PC-9 (cell line): ENCODE results near the gene DLGAP4.

ENCODE experiments used
- EZH2 ChIP-seq: fragments of 200-600 bp; sonication (generic); IDR thresholded peaks from 2 replicates; pipeline ENCODE4 v1.8.0; 2017; ENCODE audit warnings: antibody characterized with exemption, low read depth
- TF ChIP-seq, protein P1 (sequence below): fragments of 200-600 bp; sonication (generic); conservative IDR thresholded peaks from 2 replicates; pipeline ENCODE4 v1.6.1; 2017; ENCODE audit warnings: mixed run types, antibody characterized with exemption, mild to moderate bottlenecking, moderate library complexity

DNA sequence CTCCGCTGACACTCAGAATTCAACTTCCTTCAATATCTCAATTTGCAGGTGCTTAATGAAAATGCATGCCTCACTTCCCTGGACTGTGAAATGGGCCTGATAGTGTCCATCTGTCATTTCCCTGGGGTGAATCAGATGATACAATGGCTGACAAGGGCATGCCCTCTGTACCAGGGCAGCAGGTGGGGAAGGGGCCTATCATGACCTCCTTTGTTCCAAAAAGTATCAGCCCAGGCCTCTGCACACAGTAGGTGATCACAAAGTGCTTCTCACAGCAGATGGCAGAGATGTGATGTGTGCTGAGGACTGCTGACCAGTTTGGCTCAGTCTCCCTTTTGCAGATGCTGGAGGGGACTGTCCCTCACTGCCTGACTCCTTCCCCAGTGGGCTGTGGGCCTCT, 44.3 kb downstream of the DLGAP4 start:
- TF ChIP-seq, protein P1, sequence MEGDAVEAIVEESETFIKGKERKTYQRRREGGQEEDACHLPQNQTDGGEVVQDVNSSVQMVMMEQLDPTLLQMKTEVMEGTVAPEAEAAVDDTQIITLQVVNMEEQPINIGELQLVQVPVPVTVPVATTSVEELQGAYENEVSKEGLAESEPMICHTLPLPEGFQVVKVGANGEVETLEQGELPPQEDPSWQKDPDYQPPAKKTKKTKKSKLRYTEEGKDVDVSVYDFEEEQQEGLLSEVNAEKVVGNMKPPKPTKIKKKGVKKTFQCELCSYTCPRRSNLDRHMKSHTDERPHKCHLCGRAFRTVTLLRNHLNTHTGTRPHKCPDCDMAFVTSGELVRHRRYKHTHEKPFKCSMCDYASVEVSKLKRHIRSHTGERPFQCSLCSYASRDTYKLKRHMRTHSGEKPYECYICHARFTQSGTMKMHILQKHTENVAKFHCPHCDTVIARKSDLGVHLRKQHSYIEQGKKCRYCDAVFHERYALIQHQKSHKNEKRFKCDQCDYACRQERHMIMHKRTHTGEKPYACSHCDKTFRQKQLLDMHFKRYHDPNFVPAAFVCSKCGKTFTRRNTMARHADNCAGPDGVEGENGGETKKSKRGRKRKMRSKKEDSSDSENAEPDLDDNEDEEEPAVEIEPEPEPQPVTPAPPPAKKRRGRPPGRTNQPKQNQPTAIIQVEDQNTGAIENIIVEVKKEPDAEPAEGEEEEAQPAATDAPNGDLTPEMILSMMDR, result no peak
- no peak for TF ChIP-seq EZH2
